HL-60 (cell line): ENCODE data around the gene TMEM150A.

Experiments used
- POLR2AphosphoS5 ChIP-seq: IDR thresholded peaks from 2 replicates; pipeline ENCODE4 v1.6.1; 2012; ENCODE audit warnings: low read depth
- TF ChIP-seq, protein P1 (sequence below): IDR thresholded peaks from one replicate; pipeline ENCODE4 v1.5.1; 2011; ENCODE audit warnings: low read length, control low read depth, inconsistent platforms; ENCODE audit not compliant: insufficient read depth

DNA sequence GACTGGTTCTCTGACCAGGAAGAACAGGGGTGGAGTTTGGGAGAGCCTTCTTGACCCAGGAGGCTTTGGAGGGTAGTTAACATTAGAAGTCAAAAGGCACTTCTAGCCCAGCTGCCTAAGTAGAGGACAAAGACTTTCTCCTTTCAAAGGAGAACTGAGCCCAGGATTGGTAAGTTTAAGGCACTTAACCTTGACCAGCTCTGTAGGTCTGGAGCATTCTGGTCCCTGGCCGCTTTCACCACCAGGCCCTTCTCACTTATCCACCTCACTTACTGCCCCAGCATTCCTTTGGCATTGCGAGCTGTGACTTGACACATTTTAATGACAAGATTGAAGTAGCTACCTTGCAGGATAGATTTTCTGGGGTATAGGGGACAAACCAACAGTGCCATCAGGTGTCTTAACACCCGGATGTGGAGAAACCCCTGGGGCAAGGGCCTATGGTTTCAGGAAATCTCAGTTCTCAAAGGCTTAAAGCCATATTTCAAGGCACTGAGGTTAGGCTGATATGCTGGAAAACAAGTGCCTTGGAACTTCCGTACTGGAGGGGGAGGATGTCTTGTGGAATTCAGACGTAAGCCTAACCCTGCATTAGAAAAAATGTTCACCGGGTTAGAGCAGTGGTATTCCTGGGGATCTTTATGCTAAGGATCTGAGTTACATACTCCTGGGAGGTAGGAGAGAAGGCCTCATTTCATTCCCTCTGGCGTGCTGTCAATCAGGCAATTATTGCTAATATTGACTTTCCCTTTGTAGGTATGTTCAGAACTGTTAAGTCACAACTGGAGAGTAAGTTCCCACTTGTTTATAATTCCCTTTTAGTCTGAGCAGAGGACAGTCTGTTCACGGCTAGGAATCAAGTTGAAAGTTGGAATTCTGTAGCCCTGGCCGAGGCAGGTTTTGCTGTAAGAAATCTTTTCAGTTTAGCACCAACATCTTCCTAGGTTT lies 5.0 kb upstream of the TMEM150A start:
- no peak for TF ChIP-seq POLR2AphosphoS5
- TF ChIP-seq, protein P1, sequence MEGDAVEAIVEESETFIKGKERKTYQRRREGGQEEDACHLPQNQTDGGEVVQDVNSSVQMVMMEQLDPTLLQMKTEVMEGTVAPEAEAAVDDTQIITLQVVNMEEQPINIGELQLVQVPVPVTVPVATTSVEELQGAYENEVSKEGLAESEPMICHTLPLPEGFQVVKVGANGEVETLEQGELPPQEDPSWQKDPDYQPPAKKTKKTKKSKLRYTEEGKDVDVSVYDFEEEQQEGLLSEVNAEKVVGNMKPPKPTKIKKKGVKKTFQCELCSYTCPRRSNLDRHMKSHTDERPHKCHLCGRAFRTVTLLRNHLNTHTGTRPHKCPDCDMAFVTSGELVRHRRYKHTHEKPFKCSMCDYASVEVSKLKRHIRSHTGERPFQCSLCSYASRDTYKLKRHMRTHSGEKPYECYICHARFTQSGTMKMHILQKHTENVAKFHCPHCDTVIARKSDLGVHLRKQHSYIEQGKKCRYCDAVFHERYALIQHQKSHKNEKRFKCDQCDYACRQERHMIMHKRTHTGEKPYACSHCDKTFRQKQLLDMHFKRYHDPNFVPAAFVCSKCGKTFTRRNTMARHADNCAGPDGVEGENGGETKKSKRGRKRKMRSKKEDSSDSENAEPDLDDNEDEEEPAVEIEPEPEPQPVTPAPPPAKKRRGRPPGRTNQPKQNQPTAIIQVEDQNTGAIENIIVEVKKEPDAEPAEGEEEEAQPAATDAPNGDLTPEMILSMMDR: no peak
